H9 (cell line): ENCODE results near the gene GRK1. TPM values are rescaled to one million over a fixed set of nuclear protein-coding genes. Genes with fewer than 3 reads are reported as not detected.
A peak's percentile ranks its signal among the peaks of the same experiment; 100 is the strongest.

Source experiments
- DNase-seq: peaks from one replicate; pipeline ENCODE4 v3.0.0-alpha.2; 2017
- H2AFZ ChIP-seq: one replicate; pipeline ENCODE4 v1.6.1; 2013; ENCODE audit warnings: mild to moderate bottlenecking, low read length, control low read depth, moderate library complexity
- H2AK5ac ChIP-seq: 2 replicates; pipeline ENCODE4 v1.6.1; 2013; ENCODE audit warnings: low read length, control low read depth, mixed read lengths; ENCODE audit not compliant: insufficient read length
- H2BK120ac ChIP-seq: one replicate; pipeline ENCODE4 v1.6.1; 2013; ENCODE audit warnings: low read depth, mild to moderate bottlenecking, low read length, control low read depth, inconsistent platforms; ENCODE audit not compliant: poor library complexity, severe bottlenecking
- H2BK12ac ChIP-seq: 2 replicates; pipeline ENCODE4 v1.6.1; 2013; ENCODE audit warnings: low read length, control low read depth, mixed read lengths, low read depth; ENCODE audit not compliant: insufficient read length
- H2BK15ac ChIP-seq: 2 replicates; pipeline ENCODE4 v1.6.1; 2013; ENCODE audit warnings: low read depth, low read length, control low read depth
- H2BK20ac ChIP-seq: one replicate; pipeline ENCODE4 v1.6.1; 2013; ENCODE audit warnings: low read depth, mild to moderate bottlenecking, low read length, control low read depth, inconsistent platforms; ENCODE audit not compliant: poor library complexity, severe bottlenecking
- H2BK5ac ChIP-seq: 2 replicates; pipeline ENCODE4 v1.6.1; 2013; ENCODE audit warnings: low read length, control low read depth, mixed read lengths; ENCODE audit not compliant: insufficient read length
- H3K14ac ChIP-seq: 2 replicates; pipeline ENCODE4 v1.6.1; 2013; ENCODE audit warnings: low read length, control low read depth; ENCODE audit not compliant: insufficient read depth
- H3K18ac ChIP-seq: 2 replicates; pipeline ENCODE4 v1.6.1; 2013; ENCODE audit warnings: low read depth, mild to moderate bottlenecking, mixed read lengths, low read length, control low read depth; ENCODE audit not compliant: insufficient read length
- H3K23ac ChIP-seq: 2 replicates; pipeline ENCODE4 v1.6.1; 2013; ENCODE audit warnings: low read length, control low read depth, mixed read lengths, low read depth; ENCODE audit not compliant: insufficient read length
- H3K23me2 ChIP-seq: 2 replicates; pipeline ENCODE4 v1.6.1; 2013; ENCODE audit warnings: low read depth, mild to moderate bottlenecking, mixed read lengths, low read length, control low read depth; ENCODE audit not compliant: insufficient read length, poor library complexity, severe bottlenecking
- H3K27ac ChIP-seq: 2 replicates; pipeline ENCODE4 v1.5.1; 2013; ENCODE audit warnings: low read length, control low read depth, mixed read lengths, low read depth; ENCODE audit not compliant: insufficient read length
- H3K27me3 ChIP-seq: 2 replicates; pipeline ENCODE4 v1.6.1; 2013; ENCODE audit warnings: low read length, control low read depth, inconsistent platforms; ENCODE audit not compliant: insufficient read depth
- H3K4ac ChIP-seq: 2 replicates; pipeline ENCODE4 v1.6.1; 2013; ENCODE audit warnings: low read depth, mild to moderate bottlenecking, control low read depth, inconsistent platforms, low read length, moderate library complexity
- H3K4me1 ChIP-seq: 2 replicates; pipeline ENCODE4 v1.6.1; 2013; ENCODE audit warnings: low read length, control low read depth, inconsistent platforms; ENCODE audit not compliant: insufficient read depth
- H3K4me2 ChIP-seq: 2 replicates; pipeline ENCODE4 v1.6.1; 2013; ENCODE audit warnings: low read length, control low read depth, mixed read lengths; ENCODE audit not compliant: insufficient read length, insufficient read depth
- H3K56ac ChIP-seq: 2 replicates; pipeline ENCODE4 v1.6.1; 2013; ENCODE audit warnings: low read depth, mild to moderate bottlenecking, mixed read lengths, low read length, control low read depth; ENCODE audit not compliant: insufficient read length
- H3K79me1 ChIP-seq: 2 replicates; pipeline ENCODE4 v1.6.1; 2013; ENCODE audit warnings: low read depth, mild to moderate bottlenecking, moderate library complexity, low read length, control low read depth, inconsistent platforms; ENCODE audit not compliant: insufficient read depth, poor library complexity, severe bottlenecking
- H3K79me2 ChIP-seq: 2 replicates; pipeline ENCODE4 v1.6.1; 2013; ENCODE audit warnings: low read length, control low read depth, inconsistent platforms; ENCODE audit not compliant: insufficient read depth
- H3K9ac ChIP-seq: 2 replicates; pipeline ENCODE4 v1.6.1; 2013; ENCODE audit warnings: low read length, control low read depth, mixed read lengths; ENCODE audit not compliant: insufficient read length; ENCODE audit errors: extremely low read depth
- H3K9me3 ChIP-seq: one replicate; pipeline ENCODE4 v1.6.1; 2013; ENCODE audit warnings: low read depth, low read length, inconsistent platforms; ENCODE audit not compliant: control insufficient read depth
- H3T11ph ChIP-seq: one replicate; pipeline ENCODE4 v1.6.1; 2013; ENCODE audit warnings: mild to moderate bottlenecking, low read length, control low read depth, inconsistent platforms
- H4K20me1 ChIP-seq: one replicate; pipeline ENCODE4 v1.6.1; 2013; ENCODE audit not compliant: control insufficient read depth, insufficient read length, insufficient read depth
- H4K5ac ChIP-seq: 2 replicates; pipeline ENCODE4 v1.6.1; 2013; ENCODE audit warnings: low read depth, mild to moderate bottlenecking, mixed read lengths, low read length, control low read depth; ENCODE audit not compliant: insufficient read length
- H4K8ac ChIP-seq: replicated peaks from 2 replicates; pipeline ENCODE4 v1.6.1; 2013; ENCODE audit warnings: low read length, control low read depth, mixed read lengths, low read depth; ENCODE audit not compliant: insufficient read length
- H4K91ac ChIP-seq: 2 replicates; pipeline ENCODE4 v1.6.1; 2013; ENCODE audit warnings: low read depth, mild to moderate bottlenecking, moderate library complexity, mixed read lengths, low read length, control low read depth; ENCODE audit not compliant: insufficient read length
- H3K27ac Mint-ChIP-seq, 3 experiments: 2 replicates in 2 of 3; 3 replicates in 1 of 3; pipeline ENCODE4 v1.8.0; 2020 to 2021; ENCODE audit warnings: mixed read lengths in 3 of 3, mild to moderate bottlenecking in 1 of 3, moderate library complexity in 1 of 3
- H3K27me3 Mint-ChIP-seq: 2 replicates; pipeline ENCODE4 v1.8.0; 2021; ENCODE audit warnings: low read depth, mild to moderate bottlenecking, moderate library complexity, mixed read lengths
- H3K36me3 Mint-ChIP-seq, 3 experiments: 2 replicates in 2 of 3; 3 replicates in 1 of 3; pipeline ENCODE4 v1.8.0; 2020 to 2021; ENCODE audit warnings: low read depth in 3 of 3, mixed read lengths in 3 of 3; ENCODE audit not compliant: insufficient read depth in 1 of 3
- H3K4me1 Mint-ChIP-seq, 2 experiments: 2 replicates each; pipeline ENCODE4 v1.8.0; 2020; ENCODE audit warnings: mixed read lengths in 2 of 2
- H3K4me3 Mint-ChIP-seq, 2 experiments: 2 replicates in 1 of 2; 3 replicates in 1 of 2; pipeline ENCODE4 v1.8.0; 2020 to 2021; ENCODE audit warnings: mild to moderate bottlenecking in 2 of 2, mixed read lengths in 2 of 2, moderate library complexity in 1 of 2
- H3K9me3 Mint-ChIP-seq, 2 experiments: 2 replicates in 1 of 2; 3 replicates in 1 of 2; pipeline ENCODE4 v1.8.0; 2020; ENCODE audit warnings: mild to moderate bottlenecking in 2 of 2, mixed read lengths in 2 of 2, moderate library complexity in 1 of 2
- CTCF ChIP-seq: fragments of 200-600 bp; sonication (generic); conservative IDR thresholded peaks from 3 replicates; pipeline ENCODE4 v1.8.0; 2021; ENCODE audit warnings: antibody characterized with exemption, mild to moderate bottlenecking
- WGBS: extraction: QIAGEN DNeasy Blood & Tissue Kit; methylation state at CpG from one replicate; pipeline ENCODE4 v1.1.7; 2013; ENCODE audit warnings: missing lambda C conversion rate, low lambda C conversion rate, mixed read lengths; ENCODE audit not compliant: insufficient read length; ENCODE audit errors: extremely low coverage; 5-methylcytosine and 5-hydroxymethylcytosine counted together
- total RNA-seq: library from RNA; stranded (reverse); gene quantifications from 2 replicates; pipeline ENCODE4 v1.2.1, GENCODE V29; 2021

GRK1 gene
- total RNA-seq, 1 experiment from 2014 or later = 0.31 TPM

- Histone ChIP-seq H3T11ph (no peak overlapping the region), H3K23me2 (no peaks in the 10 kb centered on the region), H2BK20ac (no peak overlapping the region), H4K5ac (no peak overlapping the region), H2BK120ac (no peak overlapping the region), H3K23ac (no peak overlapping the region), H3K9ac (no peak overlapping the region), H2BK12ac (no peak overlapping the region), H3K56ac (no peak overlapping the region), H4K20me1 (no peaks in the 10 kb centered on the region), H3K9me3 (no peaks in the 10 kb centered on the region), H3K4me1 (no peaks in the 10 kb centered on the region), H3K4ac (no peak overlapping the region), H4K8ac (no peak overlapping the region), H3K14ac (no peak overlapping the region), H2AFZ (no peak overlapping the region), H4K91ac (no peak overlapping the region), H3K79me2 (no peaks in the 10 kb centered on the region), H3K27ac (no peak overlapping the region), H3K4me2 (no peak overlapping the region), H2BK15ac (no peak overlapping the region), H2AK5ac (no peak overlapping the region), H3K27me3 (no peaks in the 10 kb centered on the region), H3K18ac (no peak overlapping the region), H3K79me1 (no peaks in the 10 kb centered on the region), H2BK5ac (no peak overlapping the region)
- H3K27me3 Mint-ChIP-seq = no peaks in the 10 kb centered on the region
- H3K4me3 Mint-ChIP-seq = no peak overlapping the region
- TF ChIP-seq CTCF = no peak
- WGBS = no CpG with 5 or more reads among the region's 16 CpGs
- no peak for DNase-seq
- no peaks in the 10 kb centered on the region; a peak in 1 of 5 replicates for H3K9me3 Mint-ChIP-seq
- H3K27ac Mint-ChIP-seq = peak overlapping the region in 2 of 3 experiments; percentile 45 to 46; a peak in 2 of 7 replicates
- peaks cover 52 to 89% (median 84%) of the 10 kb centered on the region in 3 experiments; a peak in 6 of 7 replicates for H3K36me3 Mint-ChIP-seq
- H3K4me1 Mint-ChIP-seq = no peaks in the 10 kb centered on the region
Observed at GRCh38 chr13:113634279-113635047, 32.6 kb upstream of the GRK1 start.
